Eye (tissue), 1 donor: ENCODE data around the gene PCNX3.

ENCODE experiments used
- DNase-seq: peaks from one replicate; pipeline ENCODE4 v3.0.0-alpha.2; 2015

The PCNX3 gene

DNA sequence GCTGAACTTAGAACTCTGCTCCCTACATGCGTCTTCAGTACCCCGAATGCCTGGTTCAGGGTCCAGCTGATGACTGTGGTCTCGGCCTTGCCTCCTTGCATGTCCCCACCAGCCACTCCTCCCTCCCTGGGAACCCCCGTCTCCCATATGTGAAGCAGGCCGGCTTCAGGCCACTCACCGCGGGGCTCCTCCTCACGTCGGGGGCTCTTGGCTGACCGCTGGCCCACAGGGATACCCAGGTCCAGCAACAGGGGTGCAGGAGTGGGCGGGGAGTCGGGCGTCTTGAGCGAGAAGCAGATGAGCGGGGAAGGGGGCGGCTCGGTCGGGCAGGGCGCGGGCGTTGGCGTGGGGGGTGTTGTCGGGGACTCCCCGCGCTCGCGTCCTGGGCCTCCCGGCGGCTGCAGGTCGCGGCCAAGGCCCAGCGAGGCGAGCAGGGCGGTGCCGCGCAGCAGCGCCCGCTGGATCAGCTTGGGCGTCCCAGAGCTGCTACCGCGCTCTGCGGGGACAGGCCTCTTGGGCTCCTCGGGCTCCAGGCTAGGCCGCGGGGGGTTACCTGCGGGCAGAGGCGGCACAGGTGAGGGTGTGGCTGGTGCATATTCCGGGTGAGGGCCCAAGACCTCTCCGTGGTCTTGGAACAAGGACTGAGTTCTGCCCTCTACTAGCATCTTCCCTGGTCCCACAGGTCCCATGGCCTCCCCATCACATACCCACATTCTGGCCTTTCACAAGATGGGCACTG lies 16.2 kb upstream of the PCNX3 start:
- no peak for DNase-seq

DNA sequence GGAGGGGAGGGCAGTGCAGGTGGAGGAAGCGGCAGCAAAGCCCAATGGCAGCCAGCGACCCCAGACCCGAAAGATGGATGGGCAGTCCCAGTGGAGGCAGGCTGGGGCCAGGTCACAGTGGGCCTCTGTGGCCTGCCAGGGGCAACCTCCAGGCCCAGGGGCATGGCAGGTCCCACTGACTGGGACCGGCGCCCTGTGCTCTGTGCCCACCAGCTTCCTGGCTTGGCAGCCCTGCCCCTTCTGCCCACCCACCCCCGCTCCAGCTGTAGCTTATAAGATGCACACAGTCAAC lies 15.7 kb upstream of the PCNX3 start:
- no peak for DNase-seq

DNA sequence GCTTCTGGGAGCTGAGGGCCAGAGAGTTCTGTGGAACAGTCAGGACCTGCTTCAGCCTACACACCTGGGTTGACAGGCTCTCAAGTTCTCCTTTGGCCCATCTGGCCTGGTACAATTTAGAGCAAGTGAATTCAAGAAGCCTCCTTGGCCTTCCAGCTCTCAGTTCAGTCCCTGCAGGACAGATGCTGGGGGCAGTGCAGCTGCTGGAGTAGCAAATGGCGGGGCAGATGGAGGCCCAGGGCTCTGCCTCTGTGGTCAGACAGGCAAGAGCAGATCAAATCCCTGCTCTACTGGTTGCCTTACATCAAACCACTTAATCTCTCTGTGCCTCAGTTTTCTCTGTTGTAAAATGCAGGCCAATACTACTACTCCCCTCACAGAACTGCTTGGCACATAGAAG lies 11.3 kb upstream of the PCNX3 start:
- no peak for DNase-seq

DNA sequence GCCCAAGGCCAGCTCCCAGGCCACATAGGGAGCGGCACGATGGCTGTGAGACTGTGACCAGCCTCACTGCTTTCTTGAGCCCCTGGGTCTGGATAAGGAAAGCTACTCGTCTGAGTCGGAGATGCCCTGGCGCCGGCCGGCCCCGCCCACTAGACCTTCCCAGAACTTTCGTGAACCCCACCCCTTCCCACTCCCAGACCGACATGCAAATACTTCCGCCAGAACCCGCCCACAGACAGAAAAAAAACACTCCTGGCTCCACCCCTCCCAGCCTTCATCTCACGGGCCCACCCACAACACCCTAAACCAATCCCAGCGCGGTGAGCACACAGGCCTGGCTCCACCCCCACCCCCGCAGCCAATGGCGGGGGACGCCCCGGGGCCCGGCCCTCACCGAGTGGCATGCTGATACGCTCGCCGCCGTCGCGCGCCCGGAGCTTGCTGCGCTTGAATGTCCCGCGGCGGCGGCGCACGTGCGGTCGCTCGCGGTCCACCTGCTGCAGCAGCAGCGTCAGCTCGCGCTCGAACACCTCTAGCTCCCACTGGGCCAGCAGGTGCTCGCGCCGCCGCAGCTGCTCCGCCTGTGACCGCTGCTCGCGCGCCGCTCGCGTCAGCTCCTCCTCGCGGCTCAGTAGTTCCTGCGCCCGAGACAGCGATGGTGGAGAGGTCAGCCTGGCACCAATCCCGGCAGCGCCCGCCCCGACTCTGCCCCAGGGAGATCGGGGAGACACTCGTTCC lies 8.5 kb upstream of the PCNX3 start:
- DNase-seq = peak; percentile 97

DNA sequence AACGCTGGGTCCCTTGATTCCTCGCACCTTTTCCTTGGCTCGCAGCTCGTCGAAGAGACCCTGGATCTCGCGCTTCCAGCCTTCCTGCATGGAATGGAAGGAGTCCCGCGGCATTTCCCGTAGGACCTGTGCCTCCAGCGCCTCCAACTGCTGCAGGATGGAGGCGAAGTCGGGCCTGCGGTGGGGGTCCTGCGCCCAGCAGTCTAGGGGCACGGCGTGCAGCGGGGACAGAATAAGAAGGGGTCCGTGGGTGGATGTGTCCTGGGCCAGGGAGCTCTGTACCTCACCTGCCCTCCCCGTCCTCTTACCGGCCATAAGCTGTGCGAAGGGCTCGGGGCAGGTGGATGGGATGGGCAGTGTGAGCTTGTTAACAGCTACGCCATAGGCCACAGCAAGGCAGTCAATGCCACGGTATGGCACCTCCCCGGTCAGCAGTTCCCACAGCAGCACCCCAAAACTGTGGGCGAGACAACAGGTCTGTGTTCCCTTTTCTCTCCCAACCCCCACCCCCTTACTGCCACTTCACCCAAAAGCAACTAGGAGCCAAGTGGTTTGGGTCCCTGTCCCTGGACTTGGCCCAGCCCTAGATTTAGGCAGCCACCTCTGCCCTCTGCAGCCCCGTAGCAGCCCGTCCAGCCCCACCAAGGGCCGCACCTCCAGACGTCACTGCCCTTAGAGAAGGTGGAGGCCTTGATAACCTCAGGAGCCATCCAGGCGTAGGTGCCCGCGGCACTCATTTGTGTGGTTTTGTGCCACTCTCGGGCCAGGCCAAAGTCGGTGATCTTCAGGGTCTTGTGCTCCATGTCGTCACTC lies 7.8 kb upstream of the PCNX3 start:
- no peak for DNase-seq

DNA sequence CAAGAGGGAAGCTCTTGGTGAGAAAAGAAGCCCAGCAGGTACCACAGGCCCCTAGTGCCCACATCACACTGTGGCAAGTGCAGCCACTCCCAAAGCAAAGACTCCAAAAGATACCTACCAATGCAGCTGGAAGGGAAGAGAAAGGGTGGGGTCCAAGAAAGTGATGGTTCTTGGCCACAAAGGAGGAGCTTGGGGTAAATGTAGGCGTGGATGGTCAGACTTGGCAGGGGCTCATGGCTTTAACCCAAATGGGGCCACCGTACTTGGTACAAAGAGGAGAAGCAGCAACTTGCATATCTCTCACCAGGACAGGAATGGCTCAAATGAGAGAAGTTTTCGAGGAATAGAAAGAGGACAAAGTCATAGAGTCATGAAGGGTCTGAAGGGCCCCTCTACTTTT lies 6.3 kb upstream of the PCNX3 start:
- no peak for DNase-seq

DNA sequence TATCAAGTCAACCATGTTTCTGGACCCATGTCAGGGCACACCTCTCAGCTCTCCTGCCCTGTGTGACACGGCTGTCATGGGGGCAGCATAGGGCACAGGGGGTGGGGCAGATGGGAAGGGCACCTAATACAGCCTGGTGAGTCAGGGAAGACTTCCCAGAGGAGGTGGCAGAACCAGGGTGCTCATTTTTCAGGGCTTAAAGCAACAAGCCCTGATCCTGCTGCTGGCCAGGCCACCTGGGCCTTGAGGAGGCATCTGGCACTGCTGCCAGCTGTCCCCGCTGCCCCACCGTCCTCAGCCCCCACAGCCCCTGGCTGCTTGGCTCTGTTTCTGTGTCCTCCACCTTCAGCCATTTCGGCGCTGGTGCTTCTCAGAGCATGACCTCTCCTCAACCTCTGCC lies 5.9 kb upstream of the PCNX3 start:
- DNase-seq = no peak

DNA sequence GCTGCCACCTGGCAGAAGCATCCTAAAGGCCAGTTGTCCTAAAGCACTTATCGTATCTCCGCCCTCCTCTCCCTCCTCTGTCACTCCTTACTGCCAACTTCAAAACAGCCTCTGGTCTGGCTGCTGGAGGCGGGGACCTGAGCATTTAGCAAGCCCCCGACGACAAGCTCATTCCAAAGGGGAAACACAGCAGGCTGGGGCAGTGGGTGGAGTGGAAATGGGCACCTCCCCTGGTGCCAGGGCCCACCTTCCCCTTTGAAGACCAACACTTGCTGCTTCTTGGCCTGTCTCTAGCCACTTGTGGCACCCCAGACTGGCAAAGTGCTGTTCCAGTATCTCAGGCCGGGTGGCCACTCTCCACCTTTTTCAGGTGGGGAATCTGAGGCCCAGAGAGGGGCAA lies 5.2 kb upstream of the PCNX3 start:
- DNase-seq = no peak

DNA sequence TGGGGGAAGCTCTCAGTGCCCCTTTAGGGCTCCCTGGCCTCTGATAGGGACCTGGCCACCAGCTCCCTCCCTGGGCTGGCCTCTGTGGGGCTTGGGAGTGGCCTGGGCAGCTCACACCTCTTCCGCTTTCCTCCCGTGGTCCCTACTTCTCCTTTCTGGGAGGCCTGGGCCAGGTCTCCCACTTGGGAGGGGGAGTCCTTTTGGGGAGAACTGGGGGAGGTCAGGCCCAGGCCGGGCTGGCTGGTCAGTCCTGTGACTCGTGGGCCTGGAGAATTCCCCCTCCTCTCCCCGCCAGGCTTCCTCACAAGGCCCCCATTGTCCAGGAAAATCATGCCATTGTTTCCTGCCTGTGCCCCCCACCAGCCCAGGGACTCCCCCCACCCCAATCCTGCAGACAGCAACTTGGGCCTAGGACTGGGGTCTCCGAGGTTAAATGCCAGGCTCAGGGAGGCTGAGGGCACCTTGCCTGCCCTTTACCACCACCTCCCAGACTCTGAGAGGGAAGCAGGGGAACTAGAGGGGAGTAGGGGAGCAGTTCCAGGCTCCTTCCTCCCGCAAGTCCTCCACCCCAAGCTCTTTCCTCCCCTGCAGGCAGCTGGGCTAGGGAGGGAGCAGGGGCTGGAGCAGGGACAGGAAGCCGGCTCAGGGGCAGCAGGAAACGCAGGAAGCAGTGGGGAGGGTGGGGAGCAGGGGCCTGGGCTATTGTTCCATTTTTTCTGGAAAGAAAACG lies 4.4 kb upstream of the PCNX3 start:
- no peak for DNase-seq

DNA sequence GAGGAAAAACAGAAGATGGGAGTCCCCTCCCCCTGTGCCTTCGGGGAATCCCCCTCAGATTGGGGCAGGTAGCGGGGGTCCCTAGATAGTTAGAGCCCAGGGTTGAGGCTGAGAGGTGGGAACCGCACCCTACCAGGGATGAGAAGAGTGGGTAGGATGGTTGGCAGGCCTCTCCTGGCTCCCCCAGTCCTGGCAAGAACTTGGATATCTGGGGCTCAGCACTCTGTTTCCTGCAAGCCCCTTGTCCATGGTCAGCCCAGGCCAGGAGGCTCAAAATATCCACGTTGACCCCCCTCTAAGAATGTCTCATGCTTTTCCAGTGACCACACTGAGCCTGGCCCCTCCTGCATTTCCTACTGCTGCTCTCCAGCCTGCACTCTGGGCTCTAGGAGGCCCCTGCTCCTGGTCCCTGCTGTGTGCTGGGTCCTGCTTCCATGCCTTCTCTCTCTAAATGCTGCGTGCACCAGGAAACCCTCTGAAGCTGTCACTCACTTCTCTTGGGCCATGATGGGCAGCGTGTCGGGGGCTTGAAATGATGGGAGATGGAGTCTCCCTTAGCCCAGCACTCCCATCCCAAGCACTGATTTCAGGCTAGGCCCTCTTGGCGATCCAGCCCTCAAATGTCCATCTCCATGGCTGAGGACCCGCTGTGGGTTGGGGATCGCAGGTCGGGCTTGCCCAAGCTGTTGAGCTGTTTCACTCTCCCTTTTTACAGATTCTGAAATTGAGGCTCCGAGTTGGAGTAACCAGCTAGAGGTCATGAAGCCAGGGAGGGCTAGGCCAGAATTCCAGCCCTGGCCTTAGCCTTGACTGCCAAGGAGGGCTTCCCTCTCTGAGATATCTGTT lies 3.6 kb upstream of the PCNX3 start:
- DNase-seq = no peak

DNA sequence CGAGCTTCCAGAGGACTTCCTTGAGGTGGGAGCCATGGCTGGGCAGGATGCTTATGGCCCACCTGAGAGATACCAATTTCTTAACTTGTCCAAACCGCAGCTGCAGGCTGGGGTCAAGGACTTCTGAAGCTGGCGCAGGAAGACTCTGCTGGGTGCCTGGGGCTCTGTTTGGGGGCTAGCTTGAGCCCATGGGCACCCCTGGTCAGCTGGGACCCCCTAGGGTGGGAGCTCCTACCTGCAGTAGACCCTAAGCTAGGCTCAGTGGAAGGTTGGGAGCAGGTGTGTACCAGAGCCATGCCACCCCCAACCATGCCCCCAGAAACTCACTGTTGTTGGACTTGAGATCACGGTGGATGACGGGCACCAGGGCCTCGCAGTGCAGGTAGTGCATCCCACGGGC lies 2.9 kb upstream of the PCNX3 start:
- DNase-seq = no peak

DNA sequence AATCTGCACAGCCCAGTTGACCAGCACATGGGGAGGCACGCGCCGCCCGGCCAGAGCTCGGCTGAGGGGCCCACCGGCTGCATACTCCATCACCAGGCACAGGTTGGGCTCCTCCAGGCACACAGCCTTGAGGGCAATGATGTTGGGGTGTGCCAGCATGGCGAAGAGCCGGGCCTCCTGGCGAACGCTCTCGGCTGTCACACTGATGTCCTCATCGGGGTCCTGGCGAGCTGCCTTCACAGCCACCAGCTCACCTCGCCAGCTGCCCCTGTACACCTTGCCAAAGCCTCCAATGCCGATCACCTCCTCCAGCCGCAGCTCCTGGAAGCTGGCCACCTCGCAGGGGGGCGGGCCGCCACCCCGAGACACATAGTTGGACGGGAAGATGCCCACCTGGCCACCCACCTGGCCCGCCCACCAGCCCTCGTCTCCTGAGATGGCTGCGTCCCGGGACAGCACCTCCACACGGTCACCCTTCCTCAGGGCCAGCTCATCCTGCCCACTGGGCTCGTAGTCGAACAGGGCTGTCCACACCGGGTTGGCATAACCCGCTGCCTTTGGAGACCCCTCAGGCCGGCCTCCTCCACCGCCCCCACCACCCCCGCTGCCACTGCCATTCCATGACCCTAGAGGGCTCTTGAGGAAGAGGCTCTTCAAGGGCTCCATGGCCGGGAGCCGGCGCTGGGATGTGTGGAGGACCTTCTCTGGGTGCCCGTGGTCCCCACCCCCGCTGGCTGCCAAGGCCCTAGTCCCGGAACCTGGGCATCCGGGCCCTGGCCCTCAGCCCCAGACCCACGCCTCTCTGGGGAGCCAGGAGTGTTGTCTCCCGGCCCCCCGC lies 2.3 kb upstream of the PCNX3 start:
- DNase-seq = peak; percentile 28

DNA sequence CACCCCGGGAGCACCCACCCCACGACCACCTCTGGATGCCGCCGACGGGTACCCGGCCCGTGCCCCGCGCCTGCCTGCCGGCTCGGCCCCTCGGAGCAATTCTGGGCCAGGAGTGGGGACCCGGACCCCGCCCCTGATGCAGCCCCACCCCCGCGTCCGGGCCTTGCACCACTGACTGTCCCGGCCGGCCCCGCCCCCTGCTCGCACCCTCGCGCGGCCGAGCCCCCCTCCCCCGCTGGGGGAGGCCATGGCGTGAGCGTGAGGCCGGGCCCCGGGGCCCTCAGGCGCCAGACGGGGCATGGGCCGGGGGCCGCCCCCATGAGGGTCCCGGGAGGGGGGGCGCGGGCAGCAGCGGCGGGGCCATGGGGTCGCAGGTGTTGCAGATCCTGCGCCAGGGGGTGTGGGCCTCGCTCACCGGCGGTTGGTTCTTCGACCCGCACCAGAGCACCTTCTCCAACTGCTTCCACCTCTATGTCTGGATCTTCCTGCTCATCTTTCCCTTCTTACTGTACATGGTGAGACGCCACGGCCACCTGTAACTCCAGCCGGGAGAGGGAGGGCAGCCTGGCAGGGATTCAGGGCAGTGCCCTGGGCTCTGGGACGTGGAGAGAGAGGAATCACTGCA lies 486 bp downstream of the PCNX3 start:
- DNase-seq = no peak

DNA sequence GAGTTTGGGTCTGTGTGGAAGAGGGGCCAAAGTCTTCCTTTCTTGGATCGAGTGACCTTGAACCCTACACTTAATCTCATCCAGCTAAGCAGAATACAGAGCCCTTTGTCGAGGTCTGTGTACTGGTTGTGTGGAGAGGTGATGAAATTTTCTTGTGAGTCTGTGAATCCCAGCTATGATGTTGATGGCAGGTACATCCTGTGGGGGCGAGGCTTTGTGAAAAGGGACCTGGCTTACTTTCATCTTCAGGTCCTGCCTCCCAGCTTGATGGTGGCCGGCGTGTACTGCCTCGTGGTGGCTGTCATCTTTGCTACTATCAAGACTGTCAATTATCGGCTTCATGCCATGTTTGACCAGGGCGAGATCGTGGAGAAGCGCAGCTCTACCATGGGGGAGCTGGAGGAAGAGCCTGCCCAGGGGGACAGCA lies 1.0 kb downstream of the PCNX3 start:
- DNase-seq = no peak

DNA sequence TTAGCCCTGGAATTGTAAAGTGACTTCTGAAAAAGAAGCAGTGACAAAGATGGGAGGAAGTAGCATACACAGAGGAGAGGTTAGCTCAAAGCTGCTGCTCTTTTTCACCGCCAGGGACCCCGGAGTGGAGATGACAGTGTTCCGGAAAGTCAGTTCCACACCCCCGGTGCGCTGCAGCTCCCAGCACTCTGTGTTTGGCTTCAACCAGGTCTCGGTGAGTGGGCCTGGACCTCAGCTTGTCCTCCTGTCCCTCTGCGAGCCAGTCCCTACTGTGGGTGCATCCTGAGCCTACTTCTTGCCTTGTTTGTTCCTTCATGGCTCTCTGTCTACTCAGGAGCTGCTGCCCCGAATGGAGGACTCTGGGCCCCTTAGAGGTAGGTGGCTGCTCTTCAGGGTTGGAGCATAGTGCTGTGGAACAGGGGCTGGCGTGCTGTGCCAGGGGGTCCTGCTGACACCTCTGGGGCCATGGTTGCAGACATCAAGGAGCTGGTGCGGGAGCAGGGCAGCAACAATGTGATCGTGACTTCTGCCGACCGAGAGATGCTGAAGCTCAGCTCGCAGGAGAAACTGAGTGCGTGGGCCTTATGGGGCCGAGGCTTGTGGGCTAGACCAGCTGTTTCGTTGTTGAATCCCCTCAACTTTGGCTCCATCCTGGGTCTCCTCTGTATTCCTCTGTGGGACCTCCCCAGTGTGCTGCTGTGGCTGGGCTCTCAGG lies 1.7 kb downstream of the PCNX3 start:
- no peak for DNase-seq

DNA sequence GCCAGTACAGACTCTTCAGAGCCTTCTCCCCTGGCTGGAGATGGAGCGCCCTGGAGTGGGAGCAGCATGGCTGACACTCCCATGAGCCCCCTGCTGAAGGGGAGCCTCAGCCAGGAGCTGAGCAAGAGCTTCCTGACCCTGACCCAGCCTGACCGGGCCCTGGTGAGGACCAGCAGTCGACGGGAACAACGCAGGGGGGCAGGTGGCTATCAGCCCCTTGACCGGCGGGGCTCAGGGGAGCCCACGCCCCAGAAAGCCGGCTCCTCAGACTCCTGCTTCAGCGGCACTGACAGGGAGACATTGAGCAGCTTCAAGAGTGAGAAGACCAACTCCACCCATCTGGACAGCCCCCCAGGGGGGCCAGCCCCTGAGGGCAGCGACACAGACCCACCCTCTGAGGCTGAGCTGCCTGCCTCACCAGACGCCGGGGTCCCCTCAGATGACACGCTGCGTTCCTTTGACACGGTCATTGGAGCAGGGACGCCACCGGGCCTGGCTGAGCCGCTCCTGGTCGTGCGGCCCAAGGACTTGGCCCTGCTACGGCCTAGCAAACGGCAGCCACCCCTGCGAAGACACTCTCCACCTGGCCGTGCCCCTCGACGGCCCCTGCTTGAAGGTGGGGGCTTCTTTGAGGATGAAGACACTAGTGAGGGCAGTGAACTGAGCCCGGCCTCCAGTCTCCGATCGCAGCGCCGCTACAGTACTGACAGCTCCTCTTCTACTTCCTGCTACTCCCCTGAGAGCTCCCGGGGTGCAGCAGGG lies 2.6 kb downstream of the PCNX3 start:
- DNase-seq = no peak

DNA sequence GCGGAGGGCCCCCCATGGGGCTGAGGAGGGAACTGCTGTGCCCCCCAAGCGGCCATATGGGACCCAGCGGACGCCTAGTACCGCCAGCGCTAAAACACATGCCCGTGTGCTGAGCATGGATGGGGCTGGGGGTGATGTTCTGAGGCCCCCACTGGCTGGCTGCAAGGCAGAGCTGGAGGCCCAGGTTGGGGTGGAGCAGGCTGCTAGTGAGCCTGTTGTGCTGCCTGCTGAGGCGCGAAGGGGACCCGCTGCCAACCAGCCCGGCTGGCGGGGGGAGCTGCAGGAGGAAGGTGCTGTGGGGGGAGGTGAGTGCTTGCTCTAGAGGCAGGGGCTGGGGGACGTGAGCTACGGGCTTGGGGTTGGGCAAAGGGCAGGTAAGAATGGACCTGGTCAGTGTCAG lies 3.2 kb downstream of the PCNX3 start:
- no peak for DNase-seq

DNA sequence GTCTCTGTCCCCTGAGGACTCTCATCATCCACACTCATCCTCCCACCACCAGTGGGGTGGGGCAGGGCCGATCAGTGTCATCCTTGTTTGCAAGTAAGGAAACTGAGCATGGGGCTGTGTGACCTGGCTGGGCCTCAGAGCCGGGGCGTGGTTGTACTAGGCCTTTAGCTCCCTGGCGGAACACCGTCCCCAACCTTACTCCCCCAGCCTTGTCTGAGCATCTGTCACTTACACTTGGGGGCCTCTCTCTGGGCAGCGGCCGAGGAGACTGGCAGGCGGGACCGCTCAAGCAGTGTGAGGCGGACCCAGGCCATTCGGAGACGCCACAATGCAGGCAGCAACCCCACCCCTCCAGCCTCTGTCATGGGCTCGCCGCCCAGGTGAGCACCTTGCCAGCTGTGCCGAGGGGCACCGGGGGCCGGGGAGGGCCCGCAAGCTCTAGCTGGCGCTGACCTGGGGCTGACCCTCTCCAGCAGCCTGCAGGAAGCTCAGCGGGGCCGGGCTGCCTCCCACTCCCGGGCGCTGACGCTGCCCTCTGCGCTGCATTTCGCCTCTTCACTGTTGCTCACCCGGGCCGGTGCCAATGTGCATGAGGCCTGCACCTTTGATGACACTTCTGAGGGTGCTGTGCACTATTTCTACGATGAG lies 3.8 kb downstream of the PCNX3 start:
- no peak for DNase-seq

DNA sequence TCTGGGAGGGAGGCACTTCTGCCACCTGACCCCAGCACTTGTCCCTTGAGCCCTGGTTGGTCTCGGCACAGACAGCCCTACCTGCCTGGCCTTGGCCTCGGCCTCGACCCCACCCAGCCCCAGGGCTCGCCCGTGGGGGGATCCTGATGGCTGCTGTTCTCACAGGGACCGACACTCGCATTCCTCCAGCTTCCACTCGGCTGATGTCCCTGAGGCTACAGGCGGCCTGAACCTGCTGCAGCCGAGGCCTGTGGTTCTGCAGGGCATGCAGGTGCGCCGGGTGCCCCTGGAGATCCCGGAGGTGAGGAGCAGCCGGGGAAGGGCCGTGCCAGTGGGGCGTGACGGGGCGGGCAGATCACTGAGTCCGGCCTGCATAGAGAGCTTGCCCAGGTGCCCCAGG lies 5.1 kb downstream of the PCNX3 start:
- no peak for DNase-seq
